Inflammatory macrophage treated with lipopolysaccharide for 1 hour (primary cell): ENCODE results near the gene PDS5B.

Experiments used
- DNase-seq, 2 donors: peaks; one replicate each; pipeline ENCODE4 v3.0.0-alpha.2; 2020 to 2022

The PDS5B gene

DNA sequence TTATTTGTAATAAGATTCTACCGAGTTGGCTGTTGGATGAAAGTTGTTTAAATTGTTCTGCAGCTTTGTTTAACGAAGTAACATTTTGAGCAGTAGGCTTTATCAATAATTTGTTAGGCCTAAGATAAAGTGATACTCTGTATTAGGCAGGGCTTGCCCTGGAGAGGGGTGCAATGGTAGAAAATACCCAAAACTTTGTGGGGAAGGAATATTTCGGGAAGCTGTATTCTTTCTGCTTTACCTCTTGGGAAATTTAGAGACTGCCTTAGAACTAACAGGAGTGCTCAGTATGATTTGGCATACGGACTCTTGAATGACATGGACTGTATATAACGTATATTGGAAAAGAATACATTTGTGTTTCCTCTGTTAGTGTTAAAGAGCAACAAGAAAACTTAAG, 2.5 kb downstream of the PDS5B start:
- no peak for DNase-seq

DNA sequence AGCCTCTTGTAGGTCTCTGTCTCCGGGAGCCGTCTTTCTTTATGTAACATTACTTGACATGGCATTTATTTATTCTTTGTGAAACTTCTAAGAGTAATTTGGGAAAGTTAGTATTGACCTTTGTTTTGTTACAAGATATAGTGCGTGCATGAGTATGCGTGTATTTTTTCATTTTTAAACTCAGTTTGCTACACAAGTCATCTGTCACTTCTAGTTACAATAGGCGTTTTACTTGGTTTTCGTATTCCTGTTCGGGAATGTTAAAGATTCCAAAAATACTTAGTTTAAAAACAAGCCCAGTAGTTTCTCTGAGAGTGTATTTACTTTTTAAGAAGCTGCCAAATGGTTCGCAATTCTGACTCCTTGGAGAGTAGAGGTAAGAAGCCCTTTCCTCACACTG, 3.2 kb downstream of the PDS5B start:
- DNase-seq, result no peak

GRCh38 chr13:32590266-32590665, 4.0 kb downstream of the PDS5B start:
- no peak for DNase-seq

GRCh38 chr13:32592082-32592481, 5.8 kb downstream of the PDS5B start:
- no peak for DNase-seq

DNA sequence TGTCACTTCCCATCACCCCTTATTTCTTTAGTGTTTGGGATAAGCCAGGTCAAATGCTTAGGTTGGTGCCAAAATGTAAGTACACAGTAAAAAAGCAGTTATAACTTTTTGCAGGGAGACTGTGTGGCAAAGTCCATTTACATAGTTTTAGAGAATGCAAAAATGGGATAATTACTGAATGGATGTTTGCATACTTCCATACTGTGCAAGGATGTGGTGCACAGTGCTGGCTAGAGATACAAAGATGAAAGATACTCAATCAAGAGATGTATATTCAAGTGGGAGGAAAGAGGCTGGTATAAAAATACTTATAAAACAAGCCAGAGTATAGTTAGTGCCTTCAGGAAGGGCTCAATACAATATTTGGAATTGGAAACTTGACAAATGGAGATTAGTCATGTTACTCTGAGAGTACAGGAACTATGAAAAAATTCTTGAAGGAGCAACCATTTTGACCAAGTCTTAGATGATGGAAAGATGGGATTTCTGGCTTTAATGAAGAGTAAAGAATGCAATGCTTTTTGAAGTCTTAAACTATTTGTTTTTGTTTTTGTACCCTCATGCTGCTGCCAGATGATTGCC, 8.0 kb downstream of the PDS5B start:
- no peak for DNase-seq

DNA sequence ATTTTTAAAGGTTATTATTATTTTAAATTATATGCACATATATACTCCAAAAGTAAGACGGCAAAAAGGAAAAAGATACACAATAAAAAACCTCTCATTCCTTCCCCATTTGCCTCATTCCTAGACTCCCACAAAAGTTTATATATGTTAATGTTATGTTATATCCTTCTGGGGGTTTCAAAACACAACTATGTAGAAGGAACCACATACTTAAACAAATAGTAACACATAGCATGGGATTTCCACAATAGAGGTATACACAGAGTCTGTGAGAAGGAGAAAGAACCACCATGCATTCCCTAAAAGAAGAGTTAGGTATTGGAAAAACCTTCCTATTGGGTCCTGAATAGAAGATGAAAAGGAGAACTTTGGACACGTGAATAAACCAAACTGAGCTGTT, 9.1 kb downstream of the PDS5B start:
- no peak for DNase-seq

- no peak for DNase-seq
Observed at GRCh38 chr13:32600890-32601289, 14.6 kb downstream of the PDS5B start.

GRCh38 chr13:32609428-32609827, 23.2 kb downstream of the PDS5B start:
- DNase-seq, result no peak

DNA sequence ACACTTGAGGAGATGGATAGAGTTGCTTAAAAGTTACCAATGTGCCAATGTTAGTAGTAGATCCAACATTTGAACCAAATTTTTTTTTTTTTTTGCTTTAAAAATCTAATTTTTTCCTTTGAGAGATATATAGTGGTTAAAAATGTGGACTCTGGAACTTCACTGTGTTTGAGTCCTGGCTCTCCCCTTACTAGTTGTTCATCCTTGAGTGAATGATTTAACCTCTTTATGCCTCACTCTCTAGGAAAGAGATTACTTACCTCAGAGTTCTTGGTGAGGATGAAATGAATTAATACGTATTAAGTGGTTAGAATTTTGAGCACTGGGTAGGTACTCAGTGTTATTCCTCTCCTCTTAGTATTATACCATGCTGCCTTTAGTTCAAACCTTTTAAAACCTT, 24.3 kb downstream of the PDS5B start:
- no peak for DNase-seq

GRCh38 chr13:32610977-32611376, 24.7 kb downstream of the PDS5B start:
- DNase-seq, result no peak

- no peak for DNase-seq
Observed at GRCh38 chr13:32616883-32617511, 30.7 kb downstream of the PDS5B start.

DNA sequence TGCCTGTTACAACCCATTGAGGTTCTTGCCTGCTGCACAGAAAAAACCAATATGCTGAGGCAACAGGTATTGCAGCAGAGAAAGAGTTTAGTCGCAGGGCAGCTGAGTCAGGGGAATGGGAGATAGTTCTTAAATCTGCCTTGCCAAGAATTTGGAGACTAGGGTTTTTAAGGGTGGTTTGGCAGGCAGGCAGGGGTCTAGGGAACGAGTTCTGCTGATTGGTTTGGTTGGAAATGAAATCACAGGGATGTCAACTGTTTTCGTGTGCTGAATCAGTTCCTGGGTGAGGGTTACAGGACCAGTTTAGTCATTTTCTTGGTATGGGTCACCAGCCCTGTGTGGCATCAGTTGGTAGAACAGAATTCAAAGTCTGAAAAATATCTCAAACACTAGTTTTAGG, 36.6 kb downstream of the PDS5B start:
- DNase-seq, result no peak

DNA sequence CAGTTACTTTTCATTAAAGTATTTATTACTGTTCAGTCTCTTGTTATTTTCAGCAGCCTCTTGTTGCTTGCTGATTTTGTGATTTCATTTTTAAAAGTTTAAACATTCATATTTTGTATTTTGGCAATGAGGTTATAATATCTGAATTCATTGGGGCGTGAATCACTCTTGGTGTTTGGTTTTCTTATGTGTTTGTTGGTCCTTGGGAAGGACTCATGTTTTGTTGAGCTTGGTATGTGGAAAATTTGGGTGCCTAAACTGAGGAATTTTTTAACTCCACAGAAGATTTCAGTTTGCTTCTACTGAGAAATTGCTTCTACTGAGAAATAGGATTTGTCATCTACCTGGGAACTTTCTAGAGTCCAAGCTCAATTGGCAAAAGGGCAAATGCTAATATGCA, 38.2 kb downstream of the PDS5B start:
- DNase-seq, result no peak

DNA sequence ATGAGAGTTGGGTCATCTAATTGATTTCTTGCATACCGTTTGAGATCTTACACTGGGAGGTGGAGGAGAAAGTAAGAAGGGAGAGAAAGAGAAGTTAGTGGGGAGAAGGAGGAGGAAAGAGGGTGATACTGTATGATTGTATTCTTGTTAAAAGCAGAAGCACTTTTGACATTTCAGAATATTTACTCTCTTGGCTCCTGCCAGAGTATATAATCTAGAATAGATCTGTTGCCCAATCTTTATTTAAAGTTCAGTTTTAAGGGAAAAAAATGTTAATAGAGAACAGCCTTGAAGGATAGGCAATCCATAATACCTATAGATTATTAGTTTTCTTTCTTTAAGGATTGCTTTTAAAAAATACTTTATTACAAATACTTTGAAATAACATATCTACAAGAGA, 41.5 kb downstream of the PDS5B start:
- no peak for DNase-seq

DNA sequence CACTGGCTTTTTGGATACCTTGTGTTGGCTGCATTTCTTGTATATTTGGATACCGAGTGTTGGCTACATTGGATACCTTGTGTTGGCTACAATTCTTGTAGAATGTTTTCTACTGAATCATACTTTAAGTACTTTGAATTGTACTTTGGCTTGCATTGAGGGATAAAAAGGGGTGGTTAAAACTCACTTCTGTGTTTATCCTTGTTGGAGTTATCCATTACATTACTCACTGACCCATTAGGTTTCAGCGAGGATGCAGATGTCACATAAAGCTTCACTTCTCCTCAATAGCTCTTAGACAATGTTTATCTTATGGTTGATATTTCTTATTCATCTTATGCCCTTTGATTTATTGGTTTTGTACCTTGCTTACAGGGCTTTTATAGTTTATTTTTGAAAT, 43.1 kb downstream of the PDS5B start:
- DNase-seq, result no peak

- DNase-seq, result no peak
Observed at GRCh38 chr13:32629866-32630265, 43.6 kb downstream of the PDS5B start.

DNA sequence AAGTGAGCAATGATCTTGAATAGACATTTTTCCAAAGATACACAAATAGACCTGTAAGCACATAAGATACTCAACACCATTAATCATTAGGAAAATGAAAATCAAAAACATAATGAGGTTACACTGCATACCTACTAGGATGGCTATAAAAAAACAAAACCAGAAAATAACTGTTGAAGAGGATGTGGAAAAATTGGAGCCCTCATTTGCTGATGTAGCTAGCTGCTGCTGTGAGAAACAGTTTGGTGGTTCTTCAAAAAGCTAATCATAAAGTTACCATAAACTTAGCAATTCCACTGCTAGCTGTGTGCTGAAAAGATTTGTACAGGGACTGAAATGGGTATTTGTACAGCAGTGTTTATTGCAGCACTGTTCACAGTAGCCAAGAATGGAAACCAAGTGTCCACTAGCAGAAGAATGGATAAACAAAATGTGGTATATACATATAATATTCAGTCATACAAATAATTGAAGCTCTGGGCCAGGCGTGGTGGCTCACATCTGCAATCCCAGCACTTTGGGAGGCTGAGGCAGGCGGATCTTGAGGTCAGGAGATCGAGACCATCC, 46.2 kb downstream of the PDS5B start:
- DNase-seq, result no peak

GRCh38 chr13:32636711-32637110, 50.5 kb downstream of the PDS5B start:
- DNase-seq, result no peak

- DNase-seq, result peak; percentile 19 to 24
Observed at GRCh38 chr13:32638739-32639138, 52.5 kb downstream of the PDS5B start.

GRCh38 chr13:32639502-32640105, 53.4 kb downstream of the PDS5B start:
- peak; percentile 44 to 68 for DNase-seq

GRCh38 chr13:32642316-32642715, 56.1 kb downstream of the PDS5B start:
- no peak for DNase-seq

- DNase-seq, result no peak
Observed at GRCh38 chr13:32642858-32643257, 56.6 kb downstream of the PDS5B start.

GRCh38 chr13:32645854-32646253, 59.6 kb downstream of the PDS5B start:
- no peak for DNase-seq

DNA sequence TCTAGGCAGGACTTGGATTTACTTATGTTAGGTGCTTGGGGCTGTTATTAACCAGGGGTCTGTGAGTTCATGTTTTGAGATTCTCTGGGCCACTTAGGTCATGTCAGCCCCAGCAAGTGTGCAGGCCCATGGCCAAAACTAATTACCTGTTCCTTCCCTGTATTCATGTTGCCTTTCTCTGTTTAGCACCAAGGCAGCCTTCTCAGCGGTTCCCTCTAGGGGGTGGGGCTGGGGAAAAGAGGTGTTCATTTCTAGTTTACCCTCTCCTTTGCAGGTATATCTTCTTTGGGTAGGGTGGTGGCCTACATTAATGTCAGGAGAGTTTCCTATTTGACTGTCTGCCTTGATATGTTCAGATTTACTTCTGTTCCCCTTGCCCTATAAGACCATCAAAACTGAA, 61.7 kb downstream of the PDS5B start:
- no peak for DNase-seq
